HepG2 (cell line): ENCODE results near the gene PYGO2. TPM values are rescaled to one million over a fixed set of nuclear protein-coding genes. Genes with fewer than 3 reads are reported as not detected.

ENCODE experiments used
- BCL6 ChIP-seq: IDR thresholded peaks from 2 replicates; pipeline ENCODE4 v1.6.1; 2016; ENCODE audit warnings: missing genetic modification reagents, missing compliant biosample characterization
- GPBP1L1 ChIP-seq: sonication (generic); formaldehyde crosslinking; IDR thresholded peaks from 2 replicates; pipeline ENCODE4 v1.5.0; 2020; ENCODE audit warnings: mild to moderate bottlenecking, missing genetic modification reagents
- HMGA1 ChIP-seq: sonication (generic); formaldehyde crosslinking; conservative IDR thresholded peaks from 2 replicates; pipeline ENCODE4 v1.4.0; 2020; ENCODE audit warnings: missing genetic modification reagents
- HNF1A ChIP-seq, 2 experiments: sonication (generic) in 1 of 2; formaldehyde crosslinking in 1 of 2; IDR thresholded peaks; 2 replicates each; pipeline versions ENCODE4 v1.4.0 to v1.6.1; 2016 to 2020; ENCODE audit warnings: borderline replicate concordance in 1 of 2, low read depth in 1 of 2, mild to moderate bottlenecking in 1 of 2, missing genetic modification reagents in 1 of 2
- HOXA5 ChIP-seq: sonication (generic); formaldehyde crosslinking; IDR thresholded peaks from 2 replicates; pipeline ENCODE4 v1.4.0; 2020; ENCODE audit warnings: missing genetic modification reagents
- NFAT5 ChIP-seq: sonication (generic); formaldehyde crosslinking; IDR thresholded peaks from 2 replicates; pipeline ENCODE4 v1.4.0; 2020; ENCODE audit warnings: missing genetic modification reagents
- RAD21 ChIP-seq: fragments of 450-650 bp; formaldehyde crosslinking; IDR thresholded peaks from 2 replicates; pipeline ENCODE4 v1.5.0; 2020; ENCODE audit warnings: mild to moderate bottlenecking
- REST ChIP-seq, 2 experiments: IDR thresholded peaks; 2 replicates each; pipeline ENCODE4 v1.6.1; 2011 to 2012; ENCODE audit warnings: low read length in 2 of 2, borderline replicate concordance in 1 of 2, low read depth in 1 of 2, mild to moderate bottlenecking in 1 of 2, moderate library complexity in 1 of 2
- ZBTB1 ChIP-seq: sonication (generic); formaldehyde crosslinking; IDR thresholded peaks from 2 replicates; pipeline ENCODE4 v1.4.0; 2020; ENCODE audit warnings: missing genetic modification reagents, borderline replicate concordance
- ZNF432 ChIP-seq: sonication (generic); formaldehyde crosslinking; IDR thresholded peaks from 2 replicates; pipeline ENCODE4 v1.5.0; 2020; ENCODE audit warnings: missing genetic modification reagents, mild to moderate bottlenecking, borderline replicate concordance
- ZNF7 ChIP-seq: IDR thresholded peaks from 2 replicates; pipeline ENCODE4 v1.6.1; 2016; ENCODE audit warnings: missing biosample characterization, missing genetic modification reagents
- ZNF777 ChIP-seq: sonication (generic); formaldehyde crosslinking; IDR thresholded peaks from 2 replicates; pipeline ENCODE4 v1.4.0; 2020; ENCODE audit warnings: missing genetic modification reagents
- polyA plus RNA-seq, 8 experiments: library from polyadenylated mRNA; depleted of rRNA in 3 of 8; stranded (reverse) in 7 of 8; unstranded in 1 of 8; fragments of >200 nt; fragmentation: Illumina TruSeq in 4 of 8; extraction: Trizol in 4 of 8; gene quantifications; 2 replicates each; pipeline versions ENCODE4 v1.2.1 to v1.2.3, GENCODE V29; 2011 to 2016; ENCODE audit warnings: low read depth in 4 of 8, missing spikeins in 1 of 8, mixed read lengths in 1 of 8; ENCODE audit not compliant: insufficient read depth in 1 of 8
- total RNA-seq, 5 experiments: library from RNA; depleted of rRNA; stranded (reverse); fragments of >200 nt; fragmentation: Illumina TruSeq; extraction: Trizol; gene quantifications; 2 replicates each; pipeline ENCODE4 v1.2.3, GENCODE V29; 2016; ENCODE audit warnings: low read depth in 1 of 5

The PYGO2 gene
- total and polyA plus RNA-seq, 2 of the 13 experiments (the other 11 are each of a cell fraction or from before 2014, with no cell fraction given), result 20.3 to 21.8 TPM

DNA sequence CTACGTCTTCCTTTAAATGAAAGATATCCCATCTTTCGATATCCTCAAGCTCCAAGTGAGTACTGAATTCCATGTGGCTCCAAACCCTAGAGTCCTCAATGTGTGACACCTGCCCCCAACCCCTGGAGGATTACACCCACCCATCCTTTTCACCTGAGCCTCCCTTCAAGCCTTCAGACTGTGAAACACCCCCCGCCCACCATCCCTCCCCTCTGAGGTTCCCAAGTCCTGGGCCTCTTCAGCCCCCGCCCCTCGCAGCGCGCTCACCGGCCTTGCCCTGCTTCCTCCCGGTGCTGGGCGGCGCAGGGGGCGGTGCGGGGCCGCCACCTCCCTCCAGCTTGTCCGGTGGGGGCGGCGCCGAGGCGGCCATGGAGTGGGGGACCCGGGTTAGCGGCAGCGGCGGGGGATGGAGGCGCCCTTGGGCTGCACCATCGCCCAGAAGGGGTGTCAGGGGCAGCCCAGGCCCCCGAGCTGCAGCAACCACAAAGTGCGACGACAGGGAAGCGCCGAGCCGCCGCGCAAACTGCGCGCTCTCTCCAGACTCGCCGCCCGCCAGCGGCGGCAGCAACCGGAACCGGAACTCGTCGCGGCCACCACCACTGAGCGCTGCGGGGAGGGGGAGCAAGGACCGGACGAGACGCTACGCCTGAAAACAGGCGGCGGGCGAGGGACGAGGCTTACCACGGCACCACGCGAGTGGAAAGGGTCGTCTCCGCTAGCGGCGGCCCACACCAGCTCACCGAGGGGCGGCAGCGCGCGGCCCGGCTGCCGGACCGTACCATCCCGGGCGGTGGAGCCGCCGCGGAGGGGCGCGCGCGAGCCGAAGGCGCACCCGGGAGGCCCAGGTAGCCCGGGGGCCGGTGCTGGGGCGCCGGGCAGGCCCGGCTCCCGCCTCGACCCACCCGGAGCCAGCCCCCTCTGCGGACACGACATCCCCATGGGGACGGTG is at the start of gene PYGO2 (continued):
- TF ChIP-seq NFAT5 (CRISPR knock-in tag) (peak; percentile 75; the same call in 1 of the 2 replicates), RAD21 (peak; percentile 95), HOXA5 (CRISPR knock-in tag) (0 out of 2 replicates have a peak, but pooled peaks have one; percentile 85), ZNF777 (CRISPR knock-in tag) (0 out of 2 replicates have a peak, but pooled peaks have one; percentile 41), REST (IDR thresholded peaks at IDR 0.05; ENCODE audit: borderline replicate concordance in 1 of 2, low read depth in 1 of 2, low read length in 2 of 2) (no peak), HMGA1 (no peak), ZBTB1 (no peak), ZNF7 (CRISPR knock-in tag) (no peak), HNF1A (IDR thresholded peaks at IDR 0.05; ENCODE audit: low read depth) (no peak), HNF1A (CRISPR knock-in tag; IDR thresholded peaks at IDR 0.05; ENCODE audit: borderline replicate concordance) (peak; percentile 44; the same call in 1 of the 2 replicates), GPBP1L1 (no peak), ZNF432 (CRISPR knock-in tag) (no peak), BCL6 (CRISPR knock-in tag) (peak; percentile 24; the same call in 1 of the 2 replicates)
